GM21528 (cell line): Measurements from ENCODE around the gene VWCE.

Source experiments
- ATAC-seq: cut with Tn5 transposase; IDR thresholded peaks from one replicate; pipeline ENCODE4 v1.9.1; 2021; ENCODE audit warnings: mild to moderate bottlenecking, moderate library complexity; ENCODE audit not compliant: unreplicated experiment, low FRiP score

VWCE gene

DNA sequence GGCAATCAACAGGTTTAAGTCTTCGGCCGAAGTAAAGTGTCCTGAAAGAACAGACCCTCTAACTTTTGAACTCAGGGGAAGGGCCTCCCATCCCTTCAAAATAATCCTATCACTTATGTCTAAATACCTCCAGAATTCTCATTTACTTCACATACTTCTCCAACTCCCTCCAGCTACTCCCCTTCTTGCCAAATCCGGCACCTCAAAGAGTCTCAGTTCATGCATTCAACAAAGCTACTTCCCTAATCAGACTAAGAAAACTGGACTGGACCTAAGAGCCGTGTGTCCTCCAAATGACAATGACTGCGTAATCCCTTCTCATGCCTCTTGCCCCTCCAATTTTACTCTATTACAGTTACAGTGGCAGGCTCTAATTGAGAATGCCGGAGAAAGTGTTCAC lies 36.5 kb upstream of the VWCE start:
- no peak for ATAC-seq

DNA sequence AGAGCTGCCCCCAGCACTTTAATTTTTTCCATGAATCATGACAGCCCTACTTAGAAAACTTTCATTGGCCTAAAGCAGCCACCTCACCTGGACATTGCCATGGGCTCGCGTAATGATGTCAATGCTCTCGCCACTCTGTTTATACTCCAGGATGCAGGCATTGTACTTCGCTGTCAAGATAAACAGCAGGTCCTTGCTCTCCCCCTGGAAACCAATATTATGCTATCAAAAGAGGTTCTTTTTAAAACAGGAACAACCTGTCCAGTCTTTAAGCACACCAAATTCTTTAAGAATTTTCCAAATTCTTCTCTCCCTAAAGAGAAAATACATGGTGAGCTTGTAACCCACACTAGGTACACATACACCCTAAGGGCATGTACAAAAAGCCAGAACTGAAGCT lies 34.8 kb upstream of the VWCE start:
- no peak for ATAC-seq

DNA sequence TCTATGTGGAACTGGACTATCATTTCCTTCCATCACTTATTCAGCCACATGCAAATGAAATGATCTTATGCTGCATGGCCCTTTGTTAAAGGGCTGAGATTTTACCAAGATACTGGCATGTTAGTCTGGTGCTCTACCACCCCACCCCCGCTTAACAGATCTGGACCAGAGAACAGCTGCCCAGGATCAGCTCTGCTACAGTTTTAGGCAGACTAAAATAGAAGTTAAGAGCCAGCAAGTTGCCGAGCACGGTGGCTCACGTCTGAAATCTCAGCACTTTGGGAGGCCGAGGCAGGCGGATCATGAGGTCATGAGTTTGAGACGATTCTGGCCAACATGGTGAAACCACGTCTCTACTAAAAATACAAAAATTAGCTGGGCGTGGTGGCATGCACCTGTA lies 33.2 kb upstream of the VWCE start:
- no peak for ATAC-seq

DNA sequence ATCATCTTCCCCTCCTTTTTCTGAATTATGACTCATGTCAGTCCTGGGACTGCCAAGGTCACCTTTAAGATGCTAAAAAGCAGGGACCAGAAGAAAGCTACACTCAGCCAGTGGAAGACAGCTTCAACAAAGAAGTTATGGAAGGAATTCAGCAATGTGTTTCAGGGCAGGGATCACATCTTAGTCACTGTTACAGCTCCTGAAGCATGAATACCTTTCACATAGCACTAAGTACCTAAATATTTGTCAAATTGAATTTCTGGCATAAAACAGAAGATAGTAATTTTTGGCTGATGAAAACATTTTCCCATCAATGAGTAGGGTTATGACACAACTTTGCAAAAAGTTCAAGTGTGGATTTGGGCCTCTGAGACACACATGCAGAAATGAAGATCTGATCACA lies 32.6 kb upstream of the VWCE start:
- ATAC-seq, result no peak

DNA sequence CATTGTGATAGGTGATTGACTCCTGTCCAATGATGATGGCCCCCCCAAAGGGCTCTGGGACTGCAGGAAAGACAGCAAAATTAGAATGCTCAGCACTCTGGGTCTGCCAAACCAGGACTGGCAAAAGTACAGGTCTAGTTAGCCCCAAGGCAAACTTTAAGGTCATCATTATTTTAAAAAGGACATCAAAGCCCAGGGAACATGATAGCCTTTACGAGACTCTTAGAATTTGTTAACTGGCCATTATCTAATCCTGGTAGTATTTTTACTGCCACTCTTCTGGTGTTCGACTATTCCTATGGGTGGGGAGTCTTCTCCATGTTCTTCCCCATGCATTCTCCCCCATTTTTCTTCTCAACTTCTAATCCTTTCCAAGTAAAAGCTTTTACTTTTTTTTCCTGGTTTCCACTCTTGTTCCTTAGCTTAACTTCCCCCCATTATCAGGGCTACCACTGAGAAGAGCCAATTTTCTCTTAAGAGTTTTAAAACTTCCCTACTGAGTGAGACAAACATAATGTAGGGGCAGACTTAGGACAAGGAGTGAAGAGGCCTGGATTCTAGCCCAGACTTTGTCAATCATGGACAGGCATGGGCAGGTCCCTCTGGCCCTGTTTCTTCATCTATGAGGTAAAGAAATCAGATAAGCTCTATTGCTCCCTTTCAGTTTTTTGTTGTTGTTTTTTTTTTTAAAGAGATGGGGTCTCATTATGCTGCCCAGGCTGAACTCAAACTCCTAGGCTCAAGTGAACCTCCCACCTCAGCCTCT lies 30.7 kb upstream of the VWCE start:
- ATAC-seq, result no peak

DNA sequence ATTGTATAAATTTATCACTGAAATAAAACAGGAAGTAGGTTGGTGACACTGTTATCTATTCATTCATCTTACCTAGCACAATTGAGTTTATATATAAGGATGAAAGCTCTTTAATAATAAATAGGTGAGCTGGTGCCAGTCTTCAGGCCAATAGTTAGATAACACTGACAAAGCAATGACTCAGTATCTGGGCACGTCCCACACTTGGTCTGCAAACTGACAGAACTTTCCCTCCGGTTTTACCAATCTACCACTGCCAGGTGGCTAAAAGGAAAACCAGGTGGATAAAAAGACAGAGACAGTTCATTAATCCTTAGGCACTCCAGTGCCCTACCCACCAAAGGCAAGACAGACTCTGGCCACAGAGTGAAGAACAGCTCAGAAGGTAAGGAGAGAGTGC lies 20.1 kb upstream of the VWCE start:
- no peak for ATAC-seq

DNA sequence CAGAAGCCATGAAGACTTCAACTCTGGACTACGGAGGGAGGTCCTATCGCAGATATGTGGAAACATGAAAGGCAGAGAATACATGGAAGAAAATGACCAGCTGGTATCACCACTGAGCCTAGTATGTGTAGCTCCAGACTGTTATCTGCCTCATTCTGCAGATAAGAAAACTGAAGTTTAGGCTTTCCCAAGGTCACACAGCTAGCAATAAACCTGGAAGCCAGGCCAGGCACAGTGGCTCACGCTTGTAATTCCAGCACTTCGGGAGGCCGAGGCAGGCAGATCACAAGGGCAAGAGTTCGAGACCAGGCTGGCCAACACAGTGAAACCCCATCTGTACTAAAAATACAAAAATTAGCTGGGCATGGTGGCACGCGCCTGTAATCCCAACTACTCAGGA lies 15.6 kb upstream of the VWCE start:
- ATAC-seq, result no peak

DNA sequence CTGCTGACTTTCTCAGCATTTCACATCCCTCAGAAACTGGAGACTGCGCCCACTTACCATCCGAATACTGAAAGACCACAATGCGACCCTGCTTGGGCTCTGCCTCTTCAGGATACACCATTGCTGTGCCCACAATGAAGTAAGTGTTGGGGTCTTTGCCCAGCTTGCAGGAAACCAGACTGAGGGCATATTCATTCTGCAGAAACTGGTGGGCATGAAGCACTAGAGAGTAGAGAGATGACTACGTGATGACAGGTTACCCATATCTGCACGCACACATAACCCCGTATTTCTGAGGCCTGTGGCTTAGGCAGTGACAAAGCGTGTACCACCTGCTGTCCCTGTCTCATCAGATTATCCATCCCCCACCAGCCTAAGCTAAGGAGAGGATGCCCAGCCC lies 14.6 kb upstream of the VWCE start:
- ATAC-seq, result no peak

DNA sequence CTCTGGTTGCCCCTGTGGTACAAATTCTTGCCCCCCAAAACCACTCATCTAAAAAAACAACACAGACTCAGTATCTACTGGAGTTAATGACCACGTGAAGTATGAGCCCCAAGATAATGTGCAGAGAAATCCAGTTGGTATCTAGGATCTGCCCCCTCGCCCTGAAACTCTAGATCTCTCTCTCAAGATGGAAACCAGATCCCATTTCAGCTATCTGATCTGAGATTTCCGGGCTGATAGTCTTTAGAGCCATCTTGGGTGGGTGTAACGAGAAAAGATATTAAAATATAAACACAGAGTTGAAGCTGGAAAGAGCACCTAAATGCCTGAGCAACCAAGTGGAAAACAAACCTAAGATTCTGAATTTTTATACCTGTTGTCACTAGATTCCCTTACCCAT lies 14.0 kb upstream of the VWCE start:
- no peak for ATAC-seq

DNA sequence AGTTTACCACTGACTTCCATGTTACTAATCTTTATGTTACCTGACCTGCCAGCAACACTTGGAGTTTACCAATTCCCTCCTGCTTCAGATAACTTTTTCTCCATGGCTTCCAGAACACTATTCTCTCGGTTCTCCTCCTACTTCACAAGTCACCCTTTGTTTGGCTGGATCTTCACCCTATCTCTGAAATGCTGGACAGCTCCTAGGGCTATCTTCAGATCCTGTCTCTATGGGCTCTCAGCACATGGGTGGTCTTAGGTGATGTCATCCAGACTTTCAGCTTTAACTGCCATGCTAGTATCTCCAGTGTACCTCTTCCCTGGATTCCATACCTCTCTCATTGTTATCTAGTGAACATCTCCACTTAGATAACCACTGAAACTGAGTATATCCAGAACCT lies 12.2 kb upstream of the VWCE start:
- ATAC-seq, result no peak

DNA sequence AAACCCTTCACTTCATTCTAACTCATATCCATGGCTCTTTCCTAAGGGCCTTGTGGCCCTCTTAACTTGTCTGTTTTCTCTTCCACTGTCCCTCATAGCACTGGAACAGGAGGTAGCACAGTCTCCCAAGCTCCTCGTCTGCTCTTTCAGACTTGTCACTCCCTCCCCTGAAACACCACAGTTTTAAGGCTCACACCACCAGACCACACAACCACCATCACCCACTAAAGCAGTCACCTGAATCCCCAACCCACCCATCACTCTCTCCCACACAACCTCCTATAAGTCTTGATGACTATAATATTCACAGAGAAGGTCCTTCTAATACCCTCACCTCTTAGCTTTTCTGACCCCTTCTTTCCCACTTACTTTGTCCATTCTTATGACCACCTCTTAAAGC lies 11.1 kb upstream of the VWCE start:
- no peak for ATAC-seq

DNA sequence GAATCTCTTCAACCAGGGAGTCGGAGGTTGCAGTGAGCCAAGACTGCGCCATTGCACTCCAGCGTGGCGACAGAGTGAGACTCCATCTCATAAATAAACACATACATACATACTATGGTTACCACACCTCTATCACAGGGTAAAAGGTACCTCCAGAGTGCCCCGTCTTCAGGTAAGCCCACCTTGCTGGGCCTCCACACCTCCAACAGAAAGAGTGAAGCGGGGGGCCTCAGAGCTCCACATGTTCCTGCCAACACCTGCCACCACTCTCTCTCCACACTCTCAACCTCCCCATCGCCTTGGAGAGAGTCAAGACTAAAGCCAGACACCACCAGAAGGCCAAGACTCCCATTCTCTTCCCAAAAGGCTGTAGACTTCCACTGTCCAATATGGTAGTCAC lies 10.3 kb upstream of the VWCE start:
- ATAC-seq, result no peak

DNA sequence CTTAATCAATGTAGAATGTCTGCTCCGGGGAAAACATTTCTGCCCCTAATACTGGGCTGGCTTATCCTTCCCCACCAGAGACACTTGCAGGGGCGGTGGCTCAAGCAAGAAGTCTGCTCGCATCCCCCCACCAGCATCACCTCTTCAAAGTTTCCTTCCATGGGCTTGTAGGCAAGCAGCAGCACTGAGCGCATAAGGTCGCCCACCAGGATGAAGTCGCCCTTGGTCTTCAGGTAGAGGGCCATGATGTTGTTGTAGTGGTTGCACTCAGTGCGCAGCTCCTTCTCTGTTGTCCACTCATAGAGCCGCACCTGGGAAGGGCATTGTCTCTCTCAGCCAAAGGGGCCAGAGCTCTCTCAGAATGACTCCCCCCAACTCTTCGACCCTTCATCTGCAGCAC lies 8.6 kb upstream of the VWCE start:
- ATAC-seq, result no peak

DNA sequence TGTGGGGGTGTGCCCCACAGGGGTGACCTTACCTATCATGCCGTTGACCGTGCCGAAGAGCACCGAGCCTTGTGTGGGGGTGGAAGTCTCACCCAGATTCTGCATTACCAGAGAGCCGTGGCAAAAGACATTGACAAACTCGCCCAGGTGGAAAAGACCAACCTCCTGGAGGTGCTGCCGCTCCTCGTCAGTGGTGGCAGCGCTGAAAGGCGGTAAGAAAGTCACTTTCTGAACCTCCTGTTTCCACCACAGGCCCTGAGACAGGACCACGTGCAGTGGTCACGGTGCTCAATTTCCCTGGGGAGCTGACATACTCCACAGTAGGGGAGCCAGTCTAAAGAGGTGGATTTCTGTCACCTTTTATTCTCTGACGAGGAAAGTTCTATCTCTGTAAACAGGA lies 7.4 kb upstream of the VWCE start:
- ATAC-seq, result no peak

DNA sequence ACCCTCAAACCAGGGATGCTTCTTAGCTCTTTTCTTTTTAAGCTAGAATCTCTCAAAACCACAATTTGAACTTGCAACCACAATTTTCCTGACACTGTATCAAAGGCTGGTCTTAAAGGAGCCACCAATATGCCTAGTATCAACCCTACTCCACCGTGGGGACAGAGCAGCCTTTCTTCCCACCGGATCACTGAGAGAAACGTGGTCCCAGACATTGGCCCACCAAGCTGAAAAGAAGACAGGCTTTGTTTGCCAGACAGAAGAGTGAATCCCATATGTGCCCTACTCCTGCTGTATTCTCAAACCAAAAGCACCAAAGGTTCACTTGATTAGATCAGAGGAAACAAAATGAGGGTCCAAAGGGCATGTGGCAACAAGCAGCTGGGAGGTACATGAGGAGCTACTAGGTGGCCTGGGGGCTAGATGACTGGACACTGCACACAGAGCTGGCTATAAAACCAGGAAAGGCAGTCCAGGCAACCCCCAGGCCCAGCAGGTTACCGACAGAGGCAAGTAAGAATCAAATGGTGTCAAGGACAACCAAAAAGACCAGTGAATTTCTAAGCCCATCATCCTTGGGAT lies 3.6 kb upstream of the VWCE start:
- ATAC-seq, result no peak

DNA sequence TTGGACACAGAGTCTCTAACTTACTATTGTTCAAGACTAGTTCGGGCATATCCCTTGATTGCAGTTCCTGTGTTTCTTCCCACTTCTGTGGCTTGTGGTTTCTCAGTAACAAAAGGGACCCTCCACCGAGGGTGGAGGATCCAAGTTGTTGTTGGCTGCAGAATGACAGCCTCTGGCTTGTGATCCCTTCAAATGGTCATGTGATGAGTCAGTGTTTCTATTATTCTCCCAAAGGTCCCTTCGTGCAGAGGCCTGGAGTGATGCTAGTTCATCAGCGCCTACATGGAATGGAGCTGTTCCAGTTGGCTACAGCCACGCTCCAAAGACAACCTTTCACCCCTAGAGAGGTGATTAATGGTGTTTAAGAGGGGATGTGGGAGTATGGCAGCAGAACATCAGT lies 2.6 kb upstream of the VWCE start:
- ATAC-seq, result no peak

DNA sequence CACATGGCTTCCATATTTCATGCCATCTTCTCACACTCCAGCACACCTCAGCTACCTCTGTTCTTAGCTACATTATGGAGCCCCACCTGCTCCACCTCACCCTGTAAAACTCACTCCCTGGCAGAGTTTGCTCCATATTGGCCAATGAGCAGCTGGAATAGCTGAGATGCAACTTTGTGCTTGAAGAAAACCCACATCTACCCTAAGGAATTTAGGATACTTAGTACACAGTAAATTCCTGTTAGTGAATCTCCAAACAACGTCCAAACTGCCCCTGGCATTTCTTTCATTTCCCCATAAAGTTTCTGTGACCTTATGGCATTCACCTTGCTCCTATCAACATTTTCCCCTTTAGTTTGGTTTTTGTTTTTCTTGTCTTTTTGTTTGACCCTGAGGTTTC lies 2.2 kb upstream of the VWCE start:
- no peak for ATAC-seq

DNA sequence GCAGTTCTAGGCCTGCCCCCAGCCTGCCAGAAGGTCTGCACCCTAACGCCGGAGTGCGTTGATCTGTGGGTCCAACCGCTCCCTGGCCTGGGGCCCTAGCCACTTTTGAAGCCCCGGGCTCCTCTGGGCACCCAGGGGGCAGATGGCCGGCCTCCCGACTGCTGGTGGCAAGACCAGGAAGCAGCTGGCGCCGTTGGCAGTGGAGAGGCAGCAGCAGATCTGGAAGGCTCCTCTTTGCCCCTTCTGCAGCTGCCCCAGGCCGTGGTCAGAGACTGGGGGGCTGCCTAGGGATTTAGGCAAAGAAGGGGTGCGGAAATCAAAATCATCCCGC lies 445 bp upstream of the VWCE start:
- ATAC-seq, result no peak

DNA sequence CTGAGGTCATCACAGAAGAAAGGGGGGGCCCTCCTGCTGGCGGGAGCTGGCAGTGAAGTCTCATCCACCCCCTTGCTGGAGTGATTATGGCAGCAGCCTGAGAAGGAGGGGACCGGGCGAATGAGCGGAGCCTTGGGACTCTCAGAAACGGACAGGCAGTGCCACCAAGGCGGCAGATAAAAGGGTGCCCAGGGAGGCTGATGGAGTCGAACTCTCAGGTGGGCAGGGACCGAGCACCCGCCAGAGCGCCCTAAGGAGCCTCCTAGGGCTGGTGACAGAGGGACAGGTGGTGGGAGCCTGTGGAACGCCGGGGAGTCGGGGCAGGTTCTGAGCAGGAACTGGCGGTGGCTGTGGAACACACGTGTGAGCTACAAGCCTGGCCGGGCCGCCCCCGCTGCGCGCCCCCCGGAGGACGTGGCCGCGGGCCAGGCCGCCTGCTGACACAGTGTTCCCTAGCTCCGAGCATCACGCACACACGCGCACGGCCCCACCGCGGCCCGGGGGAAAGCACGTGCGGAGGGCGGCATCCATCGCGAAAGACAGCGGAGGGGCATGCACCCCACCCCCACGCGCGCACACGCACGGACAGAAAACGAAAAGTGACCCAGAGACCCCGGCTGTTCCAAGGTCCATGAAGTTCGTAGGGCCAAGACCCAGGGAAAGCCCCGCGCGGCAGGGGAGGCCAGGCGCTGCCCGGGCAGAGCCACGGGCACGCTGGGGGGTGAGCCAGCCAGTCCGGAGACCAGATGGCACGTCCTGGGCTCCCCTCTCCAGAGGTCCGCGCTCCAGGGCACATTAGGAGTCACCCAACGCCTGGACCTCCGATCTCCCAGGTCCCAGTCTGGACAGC lies 1.0 kb downstream of the VWCE start:
- ATAC-seq, result peak; percentile 38

DNA sequence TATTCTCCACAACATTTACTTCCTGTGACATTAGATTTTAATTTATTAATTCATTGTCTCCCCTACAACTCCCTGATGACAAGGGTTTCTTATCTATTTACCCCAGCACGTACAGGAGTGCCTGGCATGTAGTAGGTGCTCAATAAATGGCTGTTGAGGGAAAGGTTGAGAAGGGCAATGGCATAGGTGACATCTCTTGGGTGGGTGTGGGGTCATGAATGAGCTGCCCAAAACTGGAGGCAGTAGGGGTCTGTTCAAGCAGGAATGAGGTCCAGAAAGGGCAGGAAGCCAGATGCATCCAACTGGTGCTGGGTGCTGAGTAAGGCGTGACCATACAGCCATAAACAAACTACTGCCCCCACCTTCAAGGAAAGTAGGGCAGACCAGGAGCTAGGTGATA lies 2.8 kb downstream of the VWCE start:
- no peak for ATAC-seq

DNA sequence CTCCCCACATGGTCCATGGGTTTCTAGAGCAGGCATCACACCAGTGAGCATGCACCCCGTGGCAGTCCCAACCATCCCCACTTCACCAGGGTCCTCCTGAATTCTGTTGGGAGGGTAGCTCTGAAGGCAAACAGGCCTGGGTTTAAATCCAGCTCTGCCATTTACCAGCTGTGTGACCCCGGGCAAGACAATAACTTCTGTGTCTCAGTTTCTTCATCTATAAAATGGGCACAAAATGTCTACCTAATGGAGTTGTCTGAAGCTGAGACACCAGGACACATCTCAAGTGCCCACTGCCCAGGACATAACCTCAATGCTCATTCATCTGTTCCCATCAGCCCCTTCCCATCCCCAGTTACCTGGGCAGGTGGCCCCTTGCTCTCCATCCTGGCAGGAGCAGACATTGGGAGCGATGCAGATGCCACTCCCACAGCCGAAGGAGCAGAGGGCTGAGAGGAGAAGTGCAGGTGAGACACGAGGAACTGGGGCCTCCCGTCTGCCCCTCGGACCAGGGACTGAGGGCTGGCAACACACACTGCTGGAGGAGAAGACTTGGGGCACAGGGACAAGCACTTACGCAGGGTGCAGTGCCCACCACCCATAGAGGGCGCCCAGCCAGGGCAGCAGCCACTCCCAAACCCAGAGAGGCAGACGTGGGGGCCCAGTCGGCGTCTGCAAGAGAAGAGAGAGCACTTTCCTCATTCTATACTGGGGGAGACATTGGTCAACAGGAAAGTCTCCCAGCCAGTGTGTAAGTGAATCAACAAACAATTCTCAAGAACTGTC lies 4.0 kb downstream of the VWCE start:
- ATAC-seq, result no peak
